GM18502 (cell line): ENCODE data around the gene SMYD4.

Experiments
- ATAC-seq: cut with Tn5 transposase; IDR thresholded peaks from one replicate; pipeline ENCODE4 v1.9.1; 2021; ENCODE audit warnings: mild to moderate bottlenecking; ENCODE audit not compliant: unreplicated experiment, poor library complexity

The SMYD4 gene

GRCh38 chr17:1736348-1737281, 93.1 kb downstream of the SMYD4 start:
- ATAC-seq: no peak

GRCh38 chr17:1735834-1736347, 93.8 kb downstream of the SMYD4 start:
- ATAC-seq: no peak

DNA sequence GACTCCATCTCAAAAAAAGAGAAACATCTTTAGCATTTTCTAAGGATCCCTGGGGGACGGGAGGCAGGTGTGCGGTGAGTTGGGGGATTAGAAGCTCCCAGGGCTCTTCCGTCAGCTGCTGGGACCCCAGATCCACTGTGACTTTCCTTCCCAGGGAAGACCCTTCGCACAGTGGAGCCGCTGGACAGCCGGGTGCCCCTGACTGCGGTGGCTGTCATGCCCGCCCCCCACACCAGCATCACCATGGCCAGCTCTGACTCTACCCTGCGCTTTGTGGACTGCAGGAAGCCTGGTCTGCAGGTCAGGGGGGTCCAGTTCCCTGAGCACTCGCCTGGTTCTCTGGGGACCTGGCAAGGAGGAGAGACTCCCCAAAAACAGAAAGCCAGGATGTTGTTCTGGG, 94.3 kb downstream of the SMYD4 start:
- no peak for ATAC-seq

DNA sequence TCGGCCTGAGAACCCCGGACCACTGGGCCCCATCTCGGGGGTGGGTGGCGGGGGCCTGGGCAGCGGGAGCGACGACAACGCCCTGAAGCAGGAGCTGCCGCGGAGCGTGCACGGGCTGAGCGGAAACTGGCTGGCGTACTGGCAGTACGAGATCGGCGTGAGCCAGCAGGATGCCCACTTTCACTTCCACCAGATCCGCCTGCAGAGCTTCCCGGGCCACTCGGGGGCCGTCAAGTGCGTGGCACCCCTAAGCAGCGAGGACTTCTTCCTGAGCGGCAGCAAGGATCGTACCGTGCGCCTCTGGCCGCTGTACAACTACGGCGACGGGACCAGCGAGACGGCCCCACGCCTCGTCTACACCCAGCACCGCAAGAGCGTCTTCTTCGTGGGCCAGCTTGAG, 95.9 kb downstream of the SMYD4 start:
- no peak for ATAC-seq

GRCh38 chr17:1732833-1733321, 96.8 kb downstream of the SMYD4 start:
- ATAC-seq: no peak

DNA sequence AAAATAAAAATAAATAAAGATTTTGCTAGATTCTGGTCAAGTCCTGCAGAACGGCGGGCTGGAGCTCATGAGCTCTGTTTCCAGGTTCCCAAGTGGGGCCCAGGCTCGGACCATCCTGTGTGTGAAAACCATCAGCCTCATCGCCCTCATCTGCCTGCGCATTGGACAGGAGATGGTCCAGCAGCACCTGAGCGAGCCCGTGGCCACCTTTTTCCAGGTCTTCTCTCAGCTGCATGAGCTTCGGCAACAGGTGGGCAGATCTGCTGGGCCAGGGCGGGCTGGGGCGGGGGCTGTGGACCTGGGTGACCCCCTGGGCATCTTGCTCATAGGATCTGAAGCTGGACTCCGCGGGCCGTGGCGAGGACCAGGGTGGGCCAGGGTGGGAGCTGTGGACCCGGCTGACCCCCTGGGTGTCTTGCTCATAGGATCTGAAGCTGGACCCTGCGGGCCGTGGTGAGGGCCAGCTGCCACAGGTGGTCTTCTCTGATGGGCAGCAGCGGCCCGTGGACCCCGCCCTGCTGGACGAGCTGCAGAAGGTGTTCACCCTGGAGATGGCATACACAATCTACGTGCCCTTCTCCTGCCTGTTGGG, 97.4 kb downstream of the SMYD4 start:
- no peak for ATAC-seq

DNA sequence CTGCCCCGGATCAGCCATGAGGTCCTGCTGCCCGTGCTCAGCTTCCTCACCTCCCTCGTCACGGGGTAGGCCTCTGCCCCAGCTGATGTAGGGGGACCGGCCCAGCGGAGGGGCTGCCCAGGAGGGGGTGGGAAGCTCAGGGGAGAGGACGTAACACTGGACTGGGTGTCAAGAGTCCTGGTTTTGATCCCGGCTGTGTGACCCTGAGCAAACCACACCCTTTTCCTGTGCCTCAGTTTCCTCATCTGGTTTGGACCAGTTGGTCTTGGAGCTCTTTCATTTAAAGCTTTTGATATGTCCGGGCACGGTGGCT, 98.6 kb downstream of the SMYD4 start:
- no peak for ATAC-seq

DNA sequence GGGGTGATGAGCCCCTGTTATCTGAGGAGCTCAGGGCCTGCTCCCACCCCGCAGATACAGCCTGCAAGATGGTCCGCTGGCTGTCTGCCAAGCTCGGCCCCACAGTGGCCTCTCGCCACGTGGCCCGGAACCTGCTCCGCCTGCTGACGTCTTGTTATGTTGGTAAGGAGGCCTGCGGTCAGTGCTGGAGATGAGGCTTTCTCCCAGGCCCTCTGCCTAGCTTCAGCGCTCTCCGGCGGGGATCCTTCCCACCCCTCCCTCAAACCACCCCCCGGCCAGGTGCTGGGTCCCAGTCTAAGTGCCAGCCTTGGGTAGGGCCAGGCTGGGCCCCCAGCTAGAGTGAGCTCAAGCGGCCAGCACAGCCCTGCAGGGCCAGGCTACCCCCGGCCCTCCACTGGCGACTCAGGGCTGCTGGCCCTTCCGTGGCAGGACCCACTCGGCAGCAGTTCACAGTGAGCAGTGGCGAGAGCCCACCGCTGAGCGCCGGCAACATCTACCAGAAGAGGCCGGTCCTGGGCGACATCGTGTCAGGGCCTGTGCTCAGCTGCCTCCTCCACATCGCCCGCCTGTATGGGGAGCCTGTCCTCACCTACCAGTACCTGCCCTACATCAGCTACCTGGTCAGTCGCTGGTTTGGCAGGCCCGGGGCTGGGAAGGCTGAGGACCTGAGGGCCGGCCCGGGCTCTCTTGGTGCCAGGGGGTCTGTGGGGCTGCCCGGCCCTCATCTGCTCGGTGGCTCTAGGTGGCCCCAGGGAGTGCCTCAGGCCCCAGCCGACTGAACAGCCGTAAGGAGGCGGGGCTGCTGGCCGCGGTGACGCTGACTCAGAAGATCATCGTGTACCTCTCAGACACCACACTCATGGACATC, 99.1 kb downstream of the SMYD4 start:
- no peak for ATAC-seq

DNA sequence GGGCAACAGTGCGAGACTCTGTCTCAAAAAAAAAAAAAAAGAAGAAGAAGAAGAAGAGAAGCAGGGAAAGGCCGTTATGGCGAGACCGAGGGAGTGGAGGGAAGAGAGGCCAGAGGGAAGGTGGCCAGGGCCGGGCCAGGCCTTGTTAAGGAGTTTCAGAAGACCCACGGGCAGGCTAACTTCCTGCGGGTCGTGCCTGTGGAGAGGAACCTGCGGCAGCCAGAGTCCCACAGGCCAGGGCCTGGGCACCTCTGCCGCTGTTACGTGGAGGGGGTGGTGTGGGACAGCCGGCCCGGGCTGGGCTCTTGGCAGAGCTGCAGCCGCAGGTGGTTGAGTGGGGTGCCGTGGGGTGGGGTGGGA, 99.8 kb downstream of the SMYD4 start:
- ATAC-seq: no peak
